GM08714 (cell line): ENCODE results near the gene ZFTA.

ENCODE experiments used
- H3K4me3 ChIP-seq: fragments of 200-500 bp; sonication (Bioruptor generic); 2 replicates; pipeline ENCODE4 v1.5.1; 2014; ENCODE audit warnings: mild to moderate bottlenecking, low read length, inconsistent platforms
- ZNF274 ChIP-seq: IDR thresholded peaks from 2 replicates; pipeline ENCODE4 v1.6.1; 2012; ENCODE audit warnings: mild to moderate bottlenecking, low read depth, low read length

Gene ZFTA

GRCh38 chr11:63745304-63746170 lies 23.0 kb downstream of the ZFTA start:
- no peak for TF ChIP-seq ZNF274
- H3K4me3 ChIP-seq, result no peak overlapping the region

DNA sequence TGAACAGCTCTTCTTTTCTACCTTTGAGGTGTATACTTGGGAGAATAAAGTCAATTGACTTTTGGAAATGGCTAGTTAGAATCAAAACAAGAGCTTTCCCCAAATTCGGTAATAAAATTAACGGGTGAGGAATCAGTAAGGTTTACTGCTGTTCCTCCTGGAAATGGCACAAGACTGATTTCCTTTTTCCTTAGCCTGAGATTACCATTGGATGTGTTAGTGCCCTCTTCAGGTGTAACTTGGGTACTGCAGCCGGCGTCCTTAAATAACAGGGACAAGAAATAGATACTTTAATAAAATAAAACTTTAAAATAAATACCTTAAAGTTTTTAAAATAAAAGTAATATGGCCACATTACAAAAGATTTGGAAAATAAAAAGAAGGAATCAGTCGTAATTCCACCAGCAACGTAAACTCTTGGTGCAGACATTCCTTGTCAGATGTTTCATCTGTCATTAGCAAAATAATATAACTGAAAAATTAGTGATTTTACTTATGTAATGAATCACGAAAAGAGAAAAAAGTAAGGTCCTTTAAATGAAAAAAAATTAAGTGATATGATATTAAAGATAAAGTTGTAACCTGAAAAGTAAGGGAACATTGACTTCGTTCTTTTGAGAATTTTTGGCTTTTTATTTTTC lies 29.7 kb downstream of the ZFTA start:
- TF ChIP-seq ZNF274, result no peak
- H3K4me3 ChIP-seq, result no peak overlapping the region

DNA sequence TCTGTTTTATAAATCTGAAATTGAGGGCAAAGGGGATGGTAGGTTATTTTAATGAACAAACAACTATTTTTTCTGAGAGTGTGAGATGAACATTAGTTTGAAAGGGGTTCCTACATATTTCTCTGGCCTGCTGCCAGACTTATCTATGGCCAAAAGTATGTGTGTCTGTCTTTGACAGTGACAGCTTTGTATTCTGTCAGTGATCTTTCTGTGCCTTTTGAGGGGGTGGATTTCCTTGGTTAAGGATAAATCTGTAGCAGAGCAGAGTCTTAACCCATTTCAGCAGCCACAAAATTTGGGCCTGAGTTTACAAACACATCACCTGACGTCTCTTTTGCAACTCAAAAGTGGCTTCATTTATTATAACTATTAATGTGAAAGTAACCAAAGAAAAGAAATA lies 30.9 kb downstream of the ZFTA start:
- H3K4me3 ChIP-seq, result no peak overlapping the region
- no peak for TF ChIP-seq ZNF274

- no peak for TF ChIP-seq ZNF274
- H3K4me3 ChIP-seq, result no peak overlapping the region
Measured at GRCh38 chr11:63736864-63737263, 31.7 kb downstream of the ZFTA start.

- TF ChIP-seq ZNF274, result no peak
- no peak overlapping the region for H3K4me3 ChIP-seq
Measured at GRCh38 chr11:63729326-63729725, 39.2 kb downstream of the ZFTA start.

GRCh38 chr11:63720611-63721010 lies 48.0 kb downstream of the ZFTA start:
- H3K4me3 ChIP-seq, result no peak overlapping the region
- no peak for TF ChIP-seq ZNF274

DNA sequence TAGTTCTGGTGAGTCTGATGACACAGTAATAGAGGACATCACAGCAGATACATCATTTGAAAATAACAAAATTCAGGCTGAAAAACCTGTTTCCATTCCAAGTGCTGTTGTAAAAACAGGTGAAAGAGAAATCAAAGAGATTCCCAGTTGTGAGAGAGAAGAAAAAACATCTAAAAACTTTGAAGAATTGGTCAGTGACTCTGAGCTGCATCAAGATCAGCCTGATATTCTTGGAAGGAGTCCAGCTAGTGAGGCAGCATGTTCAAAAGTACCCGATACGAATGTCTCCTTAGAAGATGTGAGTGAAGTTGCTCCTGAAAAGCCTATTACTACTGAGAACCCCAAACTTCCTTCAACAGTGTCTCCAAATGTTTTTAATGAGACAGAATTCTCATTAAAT lies 48.6 kb downstream of the ZFTA start:
- no peak for TF ChIP-seq ZNF274
- no peak overlapping the region for H3K4me3 ChIP-seq

DNA sequence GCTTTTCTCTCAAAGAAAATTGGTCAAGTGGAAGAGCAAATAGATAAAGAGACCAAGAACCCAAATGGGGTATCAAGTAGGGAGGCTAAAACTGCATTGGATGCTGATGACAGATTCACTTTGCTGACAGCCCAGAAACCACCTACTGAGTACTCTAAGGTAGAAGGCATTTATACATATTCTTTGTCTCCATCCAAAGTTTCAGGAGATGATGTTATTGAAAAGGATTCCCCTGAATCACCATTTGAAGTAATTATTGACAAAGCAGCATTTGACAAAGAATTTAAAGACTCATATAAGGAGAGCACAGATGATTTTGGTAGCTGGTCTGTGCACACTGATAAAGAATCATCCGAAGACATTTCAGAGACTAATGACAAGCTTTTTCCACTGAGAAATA lies 49.6 kb downstream of the ZFTA start:
- H3K4me3 ChIP-seq, result no peak overlapping the region
- no peak for TF ChIP-seq ZNF274
